Aorta (tissue), 5 donors: Measurements from ENCODE around the gene HES3. TPM values are rescaled to one million over a fixed set of nuclear protein-coding genes. Genes with fewer than 3 reads are reported as not detected.
A peak's percentile ranks its signal among the peaks of the same experiment; 100 is the strongest.

Experiments used
- ATAC-seq: fragments of 200-7000 bp; cut with Tn5 transposase; one replicate; pipeline ENCODE4 v1.9.1; 2022; ENCODE audit warnings: moderate library complexity; ENCODE audit not compliant: low FRiP score
- DNase-seq, 2 donors: peaks; one replicate each; pipeline ENCODE4 v3.0.0-alpha.2; 2020
- H3K27ac ChIP-seq, 2 donors: one replicate each; pipeline ENCODE4 v1.5.1; 2013; ENCODE audit warnings: low read length in 2 of 2, mild to moderate bottlenecking in 2 of 2, moderate library complexity in 2 of 2, control low read depth in 1 of 2, inconsistent platforms in 1 of 2, low read depth in 1 of 2
- H3K27me3 ChIP-seq, 2 donors: one replicate each; pipeline ENCODE4 v1.6.1; 2013; ENCODE audit warnings: control low read depth in 1 of 2, low read length in 1 of 2, mild to moderate bottlenecking in 1 of 2, moderate library complexity in 1 of 2; ENCODE audit not compliant: insufficient read depth in 2 of 2, control insufficient read depth in 1 of 2
- H3K36me3 ChIP-seq, 2 donors: one replicate each; pipeline ENCODE4 v1.6.1; 2013; ENCODE audit warnings: control low read depth in 1 of 2, low read length in 1 of 2, mild to moderate bottlenecking in 1 of 2; ENCODE audit not compliant: insufficient read depth in 2 of 2, control insufficient read depth in 1 of 2
- H3K4me1 ChIP-seq, 2 donors: one replicate each; pipeline ENCODE4 v1.6.1; 2013; ENCODE audit warnings: low read length in 2 of 2, control low read depth in 1 of 2, mild to moderate bottlenecking in 1 of 2, moderate library complexity in 1 of 2; ENCODE audit not compliant: insufficient read depth in 2 of 2, control insufficient read depth in 1 of 2
- H3K4me3 ChIP-seq, 2 donors: one replicate each; pipeline ENCODE4 v1.5.1; 2013; ENCODE audit warnings: low read length in 2 of 2, control low read depth in 1 of 2, mild to moderate bottlenecking in 1 of 2
- H3K9me3 ChIP-seq: one replicate; pipeline ENCODE4 v1.6.1; 2013; ENCODE audit warnings: mild to moderate bottlenecking, low read length; ENCODE audit not compliant: control insufficient read depth
- WGBS, 2 donors: extraction: QIAGEN DNeasy Blood & Tissue Kit; methylation state at CpG; one replicate each; pipeline ENCODE4 v1.1.7; 2013; 5-methylcytosine and 5-hydroxymethylcytosine counted together
- intact Hi-C, 2 donors: fragments of 100-400 bp; cut with DNase I; formaldehyde crosslinking; loops; one replicate each; pipeline versions ENCODE4 v1.14.2 to v1.15.0; 2022
- polyA plus RNA-seq, 2 donors: library from polyadenylated mRNA; stranded (reverse); fragments of 200-250 nt; gene quantifications; one replicate each; pipeline ENCODE4 v1.2.3, GENCODE V29; 2013
- total RNA-seq, 2 donors: library from RNA; stranded (reverse); fragmentation: NEBNext Ultra II Directional; extraction: Animal tissue kit (Norgen Biotek cat#: 25700); gene quantifications; one replicate each; pipeline ENCODE4 v1.2.1, GENCODE V29; 2021
- donor health status: healthy with polysubstance abuse.
- donor health status: Bipolar disorder and iron deficiency.
- donor health status: DM: no; HTN: no; CAD: no.
- donor health status: DM: no; HTN: no; CAD: no.
- donor health status: DM: yes; HTN: yes; CAD: no.

Gene HES3
- total and polyA plus RNA-seq, 4 donors: not detected

- Histone ChIP-seq H3K36me3 (no peaks in the 10 kb centered on the region), H3K9me3 (no peaks in the 10 kb centered on the region), H3K27me3 (peaks cover 0 to 2% of the 10 kb centered on the region in 2 donors), H3K27ac (no peak overlapping the region), H3K4me3 (no peak overlapping the region), H3K4me1 (no peaks in the 10 kb centered on the region)
- 71 to 72% methylated on average over 14 of the region's 14 CpGs for WGBS, 2 donors
- intact Hi-C loops: loop anchor here in 1 of 2 donors (5.0 to 10.0 kb wide), 2 partner anchors 94 to 193 kb away; no protein-coding TSS in a partner anchor
- no peak for ATAC-seq
- DNase-seq: peak in 1 of 2 donors; percentile 73
These were observed 4.3 kb downstream of the HES3 start for GRCh38 chr1:6248161-6248776.

- intact Hi-C loops: loop anchor here in 1 of 2 donors (5.0 to 10.0 kb wide), 2 partner anchors 93 to 194 kb away; no protein-coding TSS in a partner anchor
- ATAC-seq (no peak), DNase-seq (peak in 1 of 2 donors; percentile 83)
- H3K9me3 ChIP-seq: no peaks in the 10 kb centered on the region
- no peak overlapping the region for H3K4me3 ChIP-seq
- H3K4me1 ChIP-seq: no peaks in the 10 kb centered on the region
- H3K27ac ChIP-seq: no peak overlapping the region
- 6 to 7% methylated on average over 68 to 96 of the region's 96 CpGs for WGBS, 2 donors
- no peaks in the 10 kb centered on the region for H3K36me3 ChIP-seq
- H3K27me3 ChIP-seq: peaks cover 0 to 2% of the 10 kb centered on the region in 2 donors
These were observed 5.2 kb downstream of the HES3 start for GRCh38 chr1:6248932-6249738.

- Histone ChIP-seq H3K4me3 (no peak overlapping the region), H3K36me3 (no peaks in the 10 kb centered on the region), H3K9me3 (no peaks in the 10 kb centered on the region), H3K27me3 (peaks cover 0 to 2% of the 10 kb centered on the region in 2 donors), H3K4me1 (no peaks in the 10 kb centered on the region), H3K27ac (no peak overlapping the region)
- ATAC-seq (no peak), DNase-seq (peak in 1 of 2 donors; percentile 75)
- 21 to 31% methylated on average over 42 to 71 of the region's 71 CpGs for WGBS, 2 donors
- intact Hi-C loops: loop anchor here in 1 of 2 donors (5.0 to 10.0 kb wide), 2 partner anchors 92 to 195 kb away; no protein-coding TSS in a partner anchor
These were observed 6.0 kb downstream of the HES3 start for GRCh38 chr1:6249739-6250689.

- Histone ChIP-seq H3K27me3 (peaks cover 0 to 2% of the 10 kb centered on the region in 2 donors), H3K4me3 (no peak overlapping the region), H3K27ac (no peak overlapping the region), H3K36me3 (no peaks in the 10 kb centered on the region), H3K9me3 (no peaks in the 10 kb centered on the region), H3K4me1 (no peaks in the 10 kb centered on the region)
- intact Hi-C loops: no loop called here
- 88 to 92% methylated on average over 19 of the region's 19 CpGs for WGBS, 2 donors
- ATAC-seq (peak; percentile 11), DNase-seq (peak in 1 of 2 donors; percentile 72)
These were observed 7.3 kb downstream of the HES3 start for GRCh38 chr1:6251233-6251632.

GRCh38 chr1:6251681-6252373 is 7.8 kb downstream of the HES3 start:
- intact Hi-C loops: no loop called here
- 82 to 90% methylated on average over 15 of the region's 15 CpGs for WGBS, 2 donors
- Histone ChIP-seq H3K4me1 (no peaks in the 10 kb centered on the region), H3K27me3 (peaks cover 0 to 2% of the 10 kb centered on the region in 2 donors), H3K36me3 (no peaks in the 10 kb centered on the region), H3K27ac (no peak overlapping the region), H3K4me3 (no peak overlapping the region), H3K9me3 (no peaks in the 10 kb centered on the region)
- ATAC-seq (no peak), DNase-seq (no peak)

GRCh38 chr1:6252374-6252710 is 8.4 kb downstream of the HES3 start:
- WGBS, 2 donors: 90 to 92% methylated on average over 4 of the region's 4 CpGs
- no peak for ATAC-seq
- Histone ChIP-seq H3K27me3 (peaks cover 0 to 2% of the 10 kb centered on the region in 2 donors), H3K9me3 (no peaks in the 10 kb centered on the region), H3K36me3 (no peaks in the 10 kb centered on the region), H3K4me3 (no peak overlapping the region), H3K4me1 (no peaks in the 10 kb centered on the region), H3K27ac (no peak overlapping the region)
- no peak for DNase-seq
- intact Hi-C loops: no loop called here

GRCh38 chr1:6253380-6253779 is 9.4 kb downstream of the HES3 start:
- Histone ChIP-seq H3K27ac (no peak overlapping the region), H3K9me3 (no peaks in the 10 kb centered on the region), H3K36me3 (no peaks in the 10 kb centered on the region), H3K27me3 (peaks cover 0 to 2% of the 10 kb centered on the region in 2 donors), H3K4me1 (no peaks in the 10 kb centered on the region), H3K4me3 (no peak overlapping the region)
- intact Hi-C loops: no loop called here
- WGBS, 2 donors: 96% methylated on average over 9 of the region's 9 CpGs
- DNase-seq (no peak), ATAC-seq (no peak)

GRCh38 chr1:6254691-6255090 is 10.7 kb downstream of the HES3 start:
- H3K27me3 ChIP-seq: peaks cover 0 to 2% of the 10 kb centered on the region in 2 donors
- DNase-seq (no peak), ATAC-seq (no peak)
- no peaks in the 10 kb centered on the region for H3K36me3 ChIP-seq
- no peaks in the 10 kb centered on the region for H3K4me1 ChIP-seq
- no peak overlapping the region for H3K4me3 ChIP-seq
- no peak overlapping the region for H3K27ac ChIP-seq
- H3K9me3 ChIP-seq: no peaks in the 10 kb centered on the region
- 93 to 95% methylated on average over 16 of the region's 16 CpGs for WGBS, 2 donors
- intact Hi-C loops: no loop called here
